HG03196 (cell line): ENCODE measurements around the gene GINM1.

Experiments used
- ATAC-seq: cut with Tn5 transposase; IDR thresholded peaks from one replicate; pipeline ENCODE4 v1.9.1; 2021; ENCODE audit not compliant: unreplicated experiment

Gene GINM1, protein sequence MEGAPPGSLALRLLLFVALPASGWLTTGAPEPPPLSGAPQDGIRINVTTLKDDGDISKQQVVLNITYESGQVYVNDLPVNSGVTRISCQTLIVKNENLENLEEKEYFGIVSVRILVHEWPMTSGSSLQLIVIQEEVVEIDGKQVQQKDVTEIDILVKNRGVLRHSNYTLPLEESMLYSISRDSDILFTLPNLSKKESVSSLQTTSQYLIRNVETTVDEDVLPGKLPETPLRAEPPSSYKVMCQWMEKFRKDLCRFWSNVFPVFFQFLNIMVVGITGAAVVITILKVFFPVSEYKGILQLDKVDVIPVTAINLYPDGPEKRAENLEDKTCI

DNA sequence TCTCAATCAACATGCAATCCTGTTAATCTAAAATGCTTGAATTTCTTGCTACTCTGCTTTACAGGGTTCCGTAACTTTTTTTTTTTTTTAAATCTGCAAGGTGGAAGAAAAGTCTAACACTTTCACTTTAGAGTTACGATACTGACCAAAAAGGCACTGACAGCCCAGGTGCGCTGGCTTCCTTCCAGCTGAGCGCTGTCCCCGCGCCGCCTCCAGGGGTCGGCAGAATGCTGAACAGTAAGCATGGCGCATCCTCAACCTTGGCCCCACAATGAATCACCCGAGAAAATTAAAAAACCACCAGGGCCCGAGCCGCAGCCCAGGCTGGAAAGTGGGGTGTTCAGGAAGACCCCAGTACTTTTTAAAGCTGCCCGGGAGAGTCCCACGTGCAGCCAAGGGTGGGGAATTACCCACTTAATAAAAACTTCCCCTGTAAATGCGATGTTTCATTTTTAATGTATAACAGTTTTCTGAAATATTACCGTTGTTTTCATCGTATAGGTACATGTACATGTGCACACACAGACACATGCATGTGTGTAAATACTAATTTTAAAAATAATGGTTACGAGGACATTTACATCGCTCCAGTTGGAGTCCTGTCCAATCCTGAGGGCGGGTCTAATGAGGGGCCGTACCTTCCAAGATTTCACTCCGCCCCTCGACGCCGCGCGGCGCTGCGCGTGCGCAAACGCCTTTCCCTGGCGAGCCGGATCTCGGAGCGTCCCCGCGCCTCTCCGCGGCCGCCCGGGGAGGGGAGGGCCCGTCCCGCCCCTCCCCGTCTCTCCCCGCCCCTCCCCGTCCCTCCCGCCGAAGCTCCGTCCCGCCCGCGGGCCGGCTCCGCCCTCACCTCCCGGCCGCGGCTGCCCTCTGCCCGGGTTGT is at the start of gene GINM1:
TSS of gene GINM1 (plus strand) at position 849 of the 883 bp plus-strand sequence. CDS start 40 bp downstream, outside the sequence.
- ATAC-seq = peak; percentile 83

- no peak for ATAC-seq
These were observed 36.5 kb upstream of the GINM1 start for GRCh38 chr6:149529650-149530049.

- no peak for ATAC-seq
These were observed 31.4 kb upstream of the GINM1 start for GRCh38 chr6:149534742-149535141.

GRCh38 chr6:149541139-149541538 is 25.0 kb upstream of the GINM1 start:
- no peak for ATAC-seq

DNA sequence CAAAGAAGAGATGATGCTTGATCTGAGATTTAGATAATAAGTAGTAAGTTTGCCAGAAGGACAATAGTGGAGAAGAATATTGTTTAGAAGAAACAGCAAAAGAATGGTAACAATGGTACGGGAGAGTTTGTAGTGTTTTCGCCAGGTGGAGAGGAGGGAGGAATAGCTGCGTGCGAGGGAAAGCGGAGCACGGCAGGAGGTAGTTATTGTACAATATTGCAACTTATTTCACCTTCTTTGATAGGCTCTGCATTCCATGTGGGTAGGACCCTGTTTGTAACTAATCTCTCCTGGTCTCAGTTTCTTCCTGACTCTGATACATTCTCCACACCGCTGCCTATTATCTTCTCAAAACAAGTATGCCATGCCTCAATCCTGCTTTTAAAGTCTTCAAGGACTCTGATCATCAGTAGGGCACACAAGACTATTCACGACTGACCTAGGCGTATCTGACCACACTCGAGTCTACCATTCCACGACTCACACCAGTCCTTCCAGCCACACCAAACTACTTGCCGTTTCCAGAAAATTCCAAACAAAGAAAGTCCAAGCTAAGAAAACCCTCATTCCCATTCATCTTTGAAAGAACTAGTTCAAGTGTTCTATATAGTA is 21.4 kb upstream of the GINM1 start:
- no peak for ATAC-seq

DNA sequence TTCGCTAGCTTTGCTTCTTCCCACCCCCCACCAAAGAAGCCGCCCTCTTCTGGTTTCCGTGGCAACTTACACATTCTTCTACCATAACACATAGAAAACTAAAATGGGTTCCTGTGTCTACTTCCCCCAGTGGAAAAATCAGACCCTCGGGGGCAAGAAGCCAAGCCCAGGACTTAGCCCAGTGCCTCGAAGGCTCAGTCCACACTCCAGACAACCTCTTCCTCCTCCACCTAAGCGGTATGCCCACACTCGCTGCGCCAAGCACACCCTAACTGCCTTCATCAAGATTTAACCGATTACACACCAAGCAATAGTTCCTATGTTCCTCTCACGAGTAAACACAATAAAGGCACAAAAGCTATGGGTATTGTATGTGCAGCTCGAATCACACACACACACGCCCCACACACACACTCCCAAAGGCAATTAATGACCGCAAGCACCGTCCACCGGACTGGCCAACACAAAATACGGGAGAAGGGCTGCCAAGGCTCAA is 20.9 kb upstream of the GINM1 start:
- peak; percentile 15 for ATAC-seq

- peak; percentile 95 for ATAC-seq
These were observed 20.3 kb upstream of the GINM1 start, which contains the start of gene PPIL4 for GRCh38 chr6:149545754-149546471. TSS of gene PPIL4 (minus strand) at chr6:149546043. CDS start at chr6:149546005, 38 bp downstream.

DNA sequence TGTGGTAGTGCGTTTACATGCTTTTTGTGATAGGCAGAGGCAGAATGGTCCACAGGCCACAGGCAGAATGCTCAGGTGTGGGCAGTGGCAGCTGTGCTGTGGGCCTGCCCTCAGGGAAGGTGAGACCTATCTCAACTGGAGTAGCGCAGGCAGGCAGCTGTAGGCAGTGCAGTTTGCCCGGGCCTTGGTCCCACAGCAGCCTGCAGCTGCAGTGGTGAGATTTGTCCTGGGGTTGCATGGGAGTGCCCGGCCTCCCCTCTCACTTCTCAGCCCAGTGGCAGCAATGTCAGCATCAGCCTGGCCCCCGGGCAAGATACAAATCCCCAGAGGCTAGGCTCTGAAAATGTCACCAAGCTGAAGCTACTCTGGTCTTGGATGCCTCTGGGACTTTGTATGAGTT is 14.3 kb upstream of the GINM1 start:
- ATAC-seq = no peak

GRCh38 chr6:149558029-149558428 is 8.1 kb upstream of the GINM1 start:
- no peak for ATAC-seq

DNA sequence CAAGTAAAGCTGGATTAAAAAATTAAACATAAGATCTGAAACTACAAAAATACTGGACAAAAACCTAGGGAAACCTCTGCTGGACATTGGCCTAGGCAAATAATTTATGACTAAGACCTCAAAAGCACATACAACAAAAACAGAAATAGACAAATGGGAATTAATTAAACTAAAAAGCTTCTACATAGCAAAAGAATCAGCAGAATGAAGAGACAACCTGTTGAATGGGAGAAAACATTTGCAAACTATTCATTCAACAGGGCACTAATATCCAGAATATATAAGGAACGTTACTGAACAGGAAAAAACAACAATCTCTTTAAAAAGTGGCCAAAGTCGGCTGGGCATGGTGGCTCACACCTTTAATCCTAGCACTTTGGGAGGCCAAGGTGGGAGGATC is 6.8 kb upstream of the GINM1 start:
- ATAC-seq = no peak

- ATAC-seq = no peak
These were observed 5.4 kb upstream of the GINM1 start for GRCh38 chr6:149560736-149561135.

GRCh38 chr6:149563203-149563927 is 2.8 kb upstream of the GINM1 start:
- ATAC-seq = no peak

- ATAC-seq = no peak
These were observed 2.2 kb upstream of the GINM1 start for GRCh38 chr6:149563928-149564325.

GRCh38 chr6:149566410-149567193 is 427 bp downstream of the GINM1 start:
- peak; percentile 22 for ATAC-seq

GRCh38 chr6:149567194-149567586 is 1.0 kb downstream of the GINM1 start:
- no peak for ATAC-seq

GRCh38 chr6:149567945-149568585 is 1.9 kb downstream of the GINM1 start:
- no peak for ATAC-seq

DNA sequence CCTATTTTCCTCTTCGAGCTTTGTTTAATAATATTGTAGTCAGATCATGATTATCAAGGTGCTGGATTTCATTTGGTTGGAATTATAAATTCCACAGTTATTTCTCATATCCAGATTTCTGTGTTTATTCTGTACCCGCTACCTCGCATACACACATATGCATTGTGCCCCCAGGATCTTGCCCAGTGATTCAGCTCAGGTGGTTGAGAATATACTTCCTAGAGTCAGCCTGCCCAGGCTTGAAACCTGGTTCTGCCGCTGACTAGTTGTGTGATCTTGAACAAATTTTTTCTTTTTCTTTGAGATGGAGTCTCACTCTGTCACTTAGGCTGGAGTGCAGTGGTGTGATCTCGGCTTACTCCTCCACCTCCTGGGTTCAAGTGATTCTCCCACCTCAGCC is 14.7 kb downstream of the GINM1 start:
- ATAC-seq = no peak

DNA sequence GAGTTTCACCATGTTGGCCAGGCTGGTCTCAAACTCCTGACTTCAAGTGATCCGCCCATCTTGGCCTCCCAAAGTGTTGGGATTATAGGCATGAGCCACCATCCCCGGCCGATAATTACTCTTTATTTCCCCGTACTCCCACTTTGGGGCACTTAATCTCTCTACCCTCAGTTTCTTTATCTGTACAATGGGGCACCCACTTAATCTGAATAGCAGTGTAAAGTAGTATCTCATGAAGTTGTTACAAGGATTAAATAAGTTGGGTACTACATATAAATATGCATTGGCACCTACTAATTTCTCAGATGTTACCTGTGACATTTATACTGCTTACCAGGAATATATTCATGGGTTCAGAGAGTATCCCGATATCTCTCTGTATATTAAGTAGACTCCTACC is 15.2 kb downstream of the GINM1 start:
- no peak for ATAC-seq

- ATAC-seq = no peak
These were observed 20.0 kb downstream of the GINM1 start for GRCh38 chr6:149586149-149586548.
